Adrenal gland (tissue), 5 donors: ENCODE results near the gene ACTL6B.

Experiments
- POLR2A ChIP-seq, 2 donors: fragments of 450-650 bp; IDR thresholded peaks; one replicate each; pipeline ENCODE4 v1.6.1; 2017; ENCODE audit warnings: antibody characterized with exemption in 2 of 2, mild to moderate bottlenecking in 2 of 2, moderate library complexity in 1 of 2
- TF ChIP-seq, protein P1 (sequence below), 6 experiments: fragments of 450-650 bp in 4 of 6; fragments of 200-600 bp in 2 of 6; sonication (generic) in 1 of 6; IDR thresholded peaks; 1 replicate in 5 of 6; 2 replicates in 1 of 6; pipeline versions ENCODE4 v1.5.1 to v1.8.0; 2016 to 2021; ENCODE audit warnings: antibody characterized with exemption in 6 of 6, mild to moderate bottlenecking in 2 of 6, moderate library complexity in 1 of 6
- donor health status: DM: no; HTN: no; CAD: no.

DNA sequence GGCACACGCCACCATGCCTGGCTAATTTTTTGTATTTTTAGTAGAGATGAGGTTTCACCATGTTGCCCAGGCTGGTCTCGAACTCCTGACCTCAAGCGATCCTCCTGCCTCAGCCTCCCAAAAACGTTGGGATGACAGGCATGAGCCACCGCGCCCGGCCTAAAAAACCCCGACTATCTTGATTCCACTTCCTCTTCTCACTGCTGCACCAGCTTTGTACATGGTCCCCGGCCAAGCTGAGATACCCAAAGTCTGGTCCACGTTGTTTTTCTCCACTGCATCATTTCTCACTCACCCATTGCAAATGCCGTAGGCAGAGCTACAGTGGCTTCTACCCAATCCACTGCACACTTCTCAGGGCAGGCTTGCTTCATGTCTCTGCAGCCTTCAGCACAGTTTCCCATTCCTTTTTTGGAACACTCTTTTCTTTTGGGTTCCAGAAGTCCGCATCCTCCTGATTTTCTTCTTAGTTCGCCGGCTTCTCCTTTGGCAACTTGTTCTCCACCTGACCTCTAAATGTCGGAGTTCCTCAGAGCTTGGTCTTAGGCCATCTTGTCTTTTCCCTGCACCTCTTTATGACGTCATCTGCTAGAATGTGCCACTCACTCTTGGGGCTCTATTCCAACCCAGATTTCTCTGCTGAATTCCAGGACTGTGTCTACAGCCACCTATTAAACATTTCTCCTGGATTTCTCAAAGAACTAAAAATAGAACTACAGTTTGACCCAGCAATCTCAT lies 11.3 kb upstream of the ACTL6B start:
- TF ChIP-seq, protein P1, sequence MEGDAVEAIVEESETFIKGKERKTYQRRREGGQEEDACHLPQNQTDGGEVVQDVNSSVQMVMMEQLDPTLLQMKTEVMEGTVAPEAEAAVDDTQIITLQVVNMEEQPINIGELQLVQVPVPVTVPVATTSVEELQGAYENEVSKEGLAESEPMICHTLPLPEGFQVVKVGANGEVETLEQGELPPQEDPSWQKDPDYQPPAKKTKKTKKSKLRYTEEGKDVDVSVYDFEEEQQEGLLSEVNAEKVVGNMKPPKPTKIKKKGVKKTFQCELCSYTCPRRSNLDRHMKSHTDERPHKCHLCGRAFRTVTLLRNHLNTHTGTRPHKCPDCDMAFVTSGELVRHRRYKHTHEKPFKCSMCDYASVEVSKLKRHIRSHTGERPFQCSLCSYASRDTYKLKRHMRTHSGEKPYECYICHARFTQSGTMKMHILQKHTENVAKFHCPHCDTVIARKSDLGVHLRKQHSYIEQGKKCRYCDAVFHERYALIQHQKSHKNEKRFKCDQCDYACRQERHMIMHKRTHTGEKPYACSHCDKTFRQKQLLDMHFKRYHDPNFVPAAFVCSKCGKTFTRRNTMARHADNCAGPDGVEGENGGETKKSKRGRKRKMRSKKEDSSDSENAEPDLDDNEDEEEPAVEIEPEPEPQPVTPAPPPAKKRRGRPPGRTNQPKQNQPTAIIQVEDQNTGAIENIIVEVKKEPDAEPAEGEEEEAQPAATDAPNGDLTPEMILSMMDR (IDR thresholded peaks at IDR 0.05), result no peak
- TF ChIP-seq POLR2A (IDR thresholded peaks at IDR 0.05), result no peak
